H1 (cell line): Measurements from ENCODE around the gene ZNF619. TPM values are rescaled to one million over a fixed set of nuclear protein-coding genes. Genes with fewer than 3 reads are reported as not detected.

Experiments
- CTCF ChIA-PET: fragments of 300-600 bp; sonication (Branson Sonifier 250); formaldehyde crosslinking; loops from one replicate; lab custom pipeline; 2021; ENCODE audit not compliant: partially characterized antibody; lab: Charles Lee
- POLR2A ChIA-PET: fragments of 300-600 bp; sonication (Branson Sonifier 250); formaldehyde crosslinking; loops from one replicate; lab custom pipeline; 2021; ENCODE audit warnings: inconsistent platforms; ENCODE audit not compliant: partially characterized antibody; lab: Charles Lee
- DNase-seq, 2 experiments: peaks; one replicate each; pipeline versions ENCODE4 v3.0.0 to v3.0.0-alpha.2; 2010 to 2022; ENCODE audit warnings: low spot score in 2 of 2, low read depth in 1 of 2, mixed read lengths in 1 of 2
- FAIRE-seq: peaks from 2 replicates; lab custom pipeline; 2011; peaks lifted over from hg19 to GRCh38; lab: Jason Lieb, UNC
- H2AFZ ChIP-seq: 2 replicates; pipeline ENCODE4 v1.8.1; 2012; ENCODE audit warnings: low read length, inconsistent platforms
- H2AK5ac ChIP-seq: 2 replicates; pipeline ENCODE4 v1.6.1; 2013; ENCODE audit warnings: low read depth, low read length
- H2BK120ac ChIP-seq: replicated peaks from 2 replicates; pipeline ENCODE3; 2013; ENCODE audit warnings: low read depth, low read length, inconsistent platforms
- H2BK12ac ChIP-seq: 2 replicates; pipeline ENCODE4 v1.6.1; 2013; ENCODE audit warnings: low read depth, low read length
- H2BK15ac ChIP-seq: 2 replicates; pipeline ENCODE4 v1.6.1; 2013; ENCODE audit warnings: low read length
- H2BK20ac ChIP-seq: 2 replicates; pipeline ENCODE4 v1.6.1; 2013; ENCODE audit warnings: low read length
- H2BK5ac ChIP-seq: 2 replicates; pipeline ENCODE4 v1.6.1; 2013; ENCODE audit warnings: low read depth, low read length
- H3K14ac ChIP-seq: 2 replicates; pipeline ENCODE4 v1.6.1; 2013; ENCODE audit warnings: inconsistent platforms; ENCODE audit not compliant: insufficient read length
- H3K18ac ChIP-seq: 2 replicates; pipeline ENCODE4 v1.6.1; 2013; ENCODE audit warnings: low read length; ENCODE audit errors: extremely low read depth
- H3K23ac ChIP-seq: 2 replicates; pipeline ENCODE4 v1.6.1; 2013; ENCODE audit warnings: inconsistent platforms; ENCODE audit not compliant: insufficient read length
- H3K23me2 ChIP-seq: 2 replicates; pipeline ENCODE4 v1.6.1; 2013; ENCODE audit warnings: low read depth, low read length
- H3K27ac ChIP-seq: 2 replicates; pipeline ENCODE4 v1.6.1; 2011; ENCODE audit warnings: low read depth, low read length, inconsistent platforms
- H3K27me3 ChIP-seq, 4 experiments: replicated peaks in 1 of 4; 1 replicate in 1 of 4; 2 replicates in 3 of 4; pipeline versions ENCODE4 v1.6.1 to v1.8.1; 2011 to 2013; ENCODE audit warnings: low read length in 3 of 4, mild to moderate bottlenecking in 3 of 4, inconsistent platforms in 2 of 4, mixed read lengths in 2 of 4, moderate library complexity in 1 of 4; ENCODE audit not compliant: control insufficient read depth in 3 of 4, insufficient read depth in 3 of 4; ENCODE audit errors: extremely low read depth in 1 of 4
- H3K36me3 ChIP-seq, 4 experiments: 2 replicates each; pipeline versions ENCODE4 v1.6.1 to v1.8.1; 2011 to 2013; ENCODE audit warnings: mild to moderate bottlenecking in 4 of 4, low read length in 3 of 4, moderate library complexity in 2 of 4, control low read depth in 1 of 4, inconsistent platforms in 1 of 4; ENCODE audit not compliant: insufficient read depth in 4 of 4, control insufficient read depth in 2 of 4
- H3K4ac ChIP-seq: replicated peaks from 2 replicates; pipeline ENCODE3; 2013; ENCODE audit warnings: low read length, low read depth, mixed read lengths, inconsistent platforms; ENCODE audit not compliant: insufficient read length
- H3K4me1 ChIP-seq, 4 experiments: replicated peaks in 1 of 4; 1 replicate in 1 of 4; 2 replicates in 3 of 4; pipeline versions ENCODE4 v1.6.1 to v1.8.1; 2011 to 2013; ENCODE audit warnings: low read length in 3 of 4, inconsistent platforms in 2 of 4, mixed read lengths in 1 of 4; ENCODE audit not compliant: insufficient read depth in 4 of 4, control insufficient read depth in 3 of 4
- H3K4me2 ChIP-seq, 2 experiments: 2 replicates each; pipeline versions ENCODE4 v1.6.1 to v1.8.1; 2011 to 2013; ENCODE audit warnings: low read depth in 2 of 2, low read length in 2 of 2, control low read depth in 1 of 2, inconsistent platforms in 1 of 2, mild to moderate bottlenecking in 1 of 2; ENCODE audit not compliant: insufficient read depth in 1 of 2
- H3K4me3 ChIP-seq, 4 experiments: fragments of 200-600, 300-600 bp in 1 of 4; sonication (generic), shearing (Covaris generic), sonication (Bioruptor Twin) in 1 of 4; 2 replicates each; pipeline versions ENCODE4 v1.5.1 to v1.8.1; 2011 to 2016; ENCODE audit warnings: low read length in 4 of 4, low read depth in 3 of 4, control low read depth in 2 of 4, inconsistent platforms in 2 of 4, mild to moderate bottlenecking in 2 of 4, mixed read lengths in 1 of 4, moderate library complexity in 1 of 4; ENCODE audit not compliant: insufficient read depth in 2 of 4; ENCODE audit errors: extremely low read depth in 1 of 4
- H3K56ac ChIP-seq: replicated peaks from 2 replicates; pipeline ENCODE3; 2013; ENCODE audit warnings: low read depth, mild to moderate bottlenecking, mixed read lengths, low read length, inconsistent platforms; ENCODE audit not compliant: insufficient read length
- H3K79me1 ChIP-seq: 2 replicates; pipeline ENCODE4 v1.6.1; 2013; ENCODE audit warnings: low read depth, low read length, control low read depth
- H3K79me2 ChIP-seq, 2 experiments: 2 replicates each; pipeline versions ENCODE4 v1.6.1 to v1.8.1; 2012 to 2013; ENCODE audit warnings: low read length in 2 of 2, mild to moderate bottlenecking in 2 of 2, inconsistent platforms in 1 of 2; ENCODE audit not compliant: insufficient read depth in 2 of 2, control insufficient read depth in 1 of 2
- H3K9ac ChIP-seq, 4 experiments: replicated peaks in 1 of 4; 1 replicate in 1 of 4; 2 replicates in 3 of 4; pipeline versions ENCODE4 v1.6.1 to v1.8.1; 2011 to 2013; ENCODE audit warnings: low read depth in 3 of 4, low read length in 3 of 4, control low read depth in 2 of 4, mild to moderate bottlenecking in 2 of 4, moderate library complexity in 2 of 4, inconsistent platforms in 1 of 4; ENCODE audit errors: extremely low read depth in 1 of 4
- H3K9me3 ChIP-seq, 2 experiments: 2 replicates each; pipeline versions ENCODE4 v1.6.1 to v1.8.1; 2012 to 2013; ENCODE audit warnings: mild to moderate bottlenecking in 2 of 2, moderate library complexity in 2 of 2, control low read depth in 1 of 2, inconsistent platforms in 1 of 2, low read depth in 1 of 2, low read length in 1 of 2, mixed read lengths in 1 of 2; ENCODE audit not compliant: insufficient read depth in 2 of 2
- H4K20me1 ChIP-seq, 2 experiments: replicated peaks in 1 of 2; 2 replicates each; pipeline versions ENCODE3 to v1.8.1; 2011 to 2013; ENCODE audit warnings: inconsistent platforms in 2 of 2, low read length in 2 of 2, mild to moderate bottlenecking in 1 of 2; ENCODE audit not compliant: insufficient read depth in 2 of 2, control insufficient read depth in 1 of 2
- H4K5ac ChIP-seq: 2 replicates; pipeline ENCODE4 v1.6.1; 2013; ENCODE audit warnings: low read length, low read depth, mixed read lengths, inconsistent platforms; ENCODE audit not compliant: insufficient read length
- H4K8ac ChIP-seq: 2 replicates; pipeline ENCODE4 v1.8.0; 2013; ENCODE audit warnings: mild to moderate bottlenecking, moderate library complexity, low read length, inconsistent platforms; ENCODE audit not compliant: insufficient read depth; ENCODE audit errors: extremely low read depth
- H4K91ac ChIP-seq: replicated peaks from 2 replicates; pipeline ENCODE3; 2013; ENCODE audit warnings: low read length, mixed read lengths, inconsistent platforms; ENCODE audit not compliant: insufficient read length
- CBX8 ChIP-seq: fragments of 300-800, 300-1000 bp; sonication (generic); IDR thresholded peaks from 2 replicates; pipeline ENCODE4 v1.7.1; 2016; ENCODE audit warnings: low read depth, low read length, borderline replicate concordance
- CEBPB ChIP-seq: IDR thresholded peaks from 2 replicates; pipeline ENCODE4 v1.6.1; 2012; ENCODE audit warnings: low read depth, low read length
- CHD1 ChIP-seq: IDR thresholded peaks from 2 replicates; pipeline ENCODE4 v1.6.1; 2012; ENCODE audit warnings: low read depth, low read length, improper control_type of control experiment
- EGR1 ChIP-seq: IDR thresholded peaks from 2 replicates; pipeline ENCODE4 v1.6.1; 2011; ENCODE audit warnings: low read depth, low read length, borderline replicate concordance
- GTF2F1 ChIP-seq: IDR thresholded peaks from 2 replicates; pipeline ENCODE4 v1.6.1; 2012; ENCODE audit warnings: low read depth, low read length, improper control_type of control experiment, borderline replicate concordance
- HDAC6 ChIP-seq: IDR thresholded peaks from one replicate; pipeline ENCODE4 v1.7.1; 2012; ENCODE audit warnings: low read depth, mild to moderate bottlenecking, inconsistent platforms, low read length, moderate library complexity
- POLR2A ChIP-seq, 2 experiments: IDR thresholded peaks; 1 replicate in 1 of 2; 2 replicates in 1 of 2; pipeline ENCODE4 v1.6.1; 2011; ENCODE audit warnings: low read depth in 2 of 2, low read length in 2 of 2, mild to moderate bottlenecking in 2 of 2; ENCODE audit errors: control extremely low read depth in 1 of 2
- POLR2AphosphoS5 ChIP-seq: IDR thresholded peaks from 2 replicates; pipeline ENCODE4 v1.6.1; 2011; ENCODE audit warnings: low read depth, low read length
- RAD21 ChIP-seq, 2 experiments: IDR thresholded peaks in 1 of 2; conservative IDR thresholded peaks in 1 of 2; 2 replicates each; pipeline ENCODE4 v1.6.1; 2011; ENCODE audit warnings: low read depth in 2 of 2, low read length in 2 of 2, improper control_type of control experiment in 1 of 2, inconsistent platforms in 1 of 2, mild to moderate bottlenecking in 1 of 2, moderate library complexity in 1 of 2
- SIX5 ChIP-seq: IDR thresholded peaks from 2 replicates; pipeline ENCODE4 v1.6.1; 2011; ENCODE audit warnings: mild to moderate bottlenecking, low read depth, low read length
- SP2 ChIP-seq: IDR thresholded peaks from 2 replicates; pipeline ENCODE4 v1.6.1; 2012; ENCODE audit warnings: mild to moderate bottlenecking, low read length, inconsistent platforms
- TAF7 ChIP-seq: optimal IDR thresholded peaks from 2 replicates; pipeline ENCODE3; 2011; ENCODE audit warnings: low read depth, mild to moderate bottlenecking, inconsistent platforms, low read length, moderate library complexity, borderline replicate concordance
- YY1 ChIP-seq: IDR thresholded peaks from 2 replicates; pipeline ENCODE4 v1.6.1; 2011; ENCODE audit warnings: low read depth, mild to moderate bottlenecking, low read length
- WGBS, 2 experiments: shearing (Covaris generic) in 1 of 2; methylation state at CpG; one replicate each; pipeline versions ENCODE4 v1.1.6 to v1.1.7; 2013 to 2015; ENCODE audit warnings: low lambda C conversion rate in 2 of 2, mixed read lengths in 2 of 2, inconsistent platforms in 1 of 2, low coverage in 1 of 2, missing lambda C conversion rate in 1 of 2; ENCODE audit not compliant: insufficient replicate concordance in 2 of 2, insufficient coverage in 1 of 2, insufficient read length in 1 of 2; ENCODE audit errors: extremely low coverage in 1 of 2, missing lambda C conversion rate in 1 of 2; 5-methylcytosine and 5-hydroxymethylcytosine counted together
- polyA plus RNA-seq, 7 experiments: library from polyadenylated mRNA; depleted of rRNA in 3 of 7; stranded (reverse) in 5 of 7; unstranded in 2 of 7; fragments of >200 nt in 5 of 7; fragments of 200-250 nt in 2 of 7; gene quantifications; 1 replicate in 5 of 7; 2 replicates in 1 of 7; 4 replicates in 1 of 7; pipeline versions ENCODE4 v1.2.1 to v1.2.3, GENCODE V29; 2011 to 2013; ENCODE audit warnings: missing spikeins in 2 of 7, mixed read lengths in 2 of 7
- total RNA-seq: library from RNA; stranded (reverse); fragmentation: NEBNext Ultra II Directional; extraction: Animal tissue kit (Norgen Biotek cat#: 25700); gene quantifications from 2 replicates; pipeline ENCODE4 v1.2.1, GENCODE V29; 2021

ZNF619 gene
- total and polyA plus RNA-seq, 2 of the 8 experiments (the other 6 are each of a cell fraction or from before 2014, with no cell fraction given) = 2.3 to 8.2 TPM

- FAIRE-seq (no peak), DNase-seq (no peak)
- Histone ChIP-seq H3K79me2 (peaks cover 0 to 20% of the 10 kb centered on the region in 2 experiments; a peak in 2 of 4 replicates), H2AFZ (peak overlapping the region; percentile 28), H3K27me3 (no peaks in the 10 kb centered on the region), H3K18ac (peak overlapping the region; percentile 98), H3K27ac (peak overlapping the region; percentile 95), H4K20me1 (no peaks in the 10 kb centered on the region), H3K9me3 (no peaks in the 10 kb centered on the region), H3K14ac (no peak overlapping the region), H4K5ac (peak overlapping the region; percentile 99), H2AK5ac (no peak overlapping the region), H3K4me3 (peak overlapping the region; percentile 83 to 85 (median 84)), H3K56ac (no peak overlapping the region), H3K4ac (peak overlapping the region; percentile 91), H3K23me2 (peaks cover 8% of the 10 kb centered on the region), H3K79me1 (peaks cover 2% of the 10 kb centered on the region; the same call in 1 of the 2 replicates), H4K91ac (peak overlapping the region; percentile 58), H3K4me2 (peak overlapping the region; percentile 96), H3K36me3 (peaks cover 0 to 10% (median under 1%) of the 10 kb centered on the region in 4 experiments; a peak in 5 of 8 replicates), H2BK15ac (no peak overlapping the region), H3K4me1 (peaks cover 0 to 4% (median 0%) of the 10 kb centered on the region in 4 experiments; a peak in 2 of 7 replicates), H2BK5ac (peak overlapping the region; percentile 96), H4K8ac (peak overlapping the region; percentile 99; the same call in 1 of the 2 replicates), H2BK120ac (no peak overlapping the region), H3K23ac (no peak overlapping the region), H2BK12ac (no peak overlapping the region), H2BK20ac (no peak overlapping the region), H3K9ac (peak overlapping the region; percentile 56 to 96 (median 94))
- ChIA-PET POLR2A (interaction anchor here (0.9 to 3.8 kb wide), 19 partner anchors 7 to 244 kb away, joined by 3 to 78 read pairs (median 5); partner anchors contain the start of genes RPL14, ZNF619 and ZNF620), CTCF (interaction anchor here (1.0 to 3.6 kb wide), 3 partner anchors 19 to 197 kb away, joined by 3 to 14 read pairs (median 5); partner anchors contain the start of gene ZNF620)
- WGBS, 2 experiments = 40% methylated on average over 5 of the region's 5 CpGs; no CpG with 5 or more reads in 1 of the 2 experiments
- TF ChIP-seq RAD21 (IDR thresholded peaks at IDR 0.05 in 1 of 2, conservative IDR thresholded peaks at IDR 0.05 in 1 of 2; ENCODE audit: low read depth in 2 of 2, low read length in 2 of 2) (no peak), EGR1 (no peak), SIX5 (no peak), POLR2AphosphoS5 (no peak), CBX8 (no peak), CHD1 (no peak), HDAC6 (no peak), GTF2F1 (no peak), TAF7 (no peak), YY1 (no peak), SP2 (no peak), CEBPB (no peak), POLR2A (IDR thresholded peaks at IDR 0.05; ENCODE audit: control extremely low read depth in 1 of 2, low read depth in 2 of 2, low read length in 2 of 2) (no peak)
These were observed 47.3 kb downstream of the ZNF619 start for GRCh38 chr3:40524222-40524567.
